Suppressor macrophage treated with lipopolysaccharide for 1 hour (primary cell): Measurements from ENCODE around the gene FBXO39.
"Not testable (repeated sequence)": the region's sequence is repeated elsewhere in the genome, so short reads cannot be mapped to it uniquely, and the experiment has no call there.

Source experiments
- DNase-seq, 3 donors: peaks; one replicate each; pipeline ENCODE4 v3.0.0-alpha.2; 2020 to 2022

The FBXO39 gene

GRCh38 chr17:6775871-6776405, at the start of gene FBXO39:
TSS of gene FBXO39 (plus strand) at chr17:6776215. CDS start at chr17:6779869, 3,654 bp downstream.
- peak in 2 of 3 donors; percentile 45 to 60 for DNase-seq

GRCh38 chr17:6729531-6729930, 46.5 kb upstream of the FBXO39 start:
- DNase-seq = no peak

GRCh38 chr17:6746665-6747064, 29.4 kb upstream of the FBXO39 start:
- DNase-seq = not testable (repeated sequence)

- DNase-seq = no peak
These were observed 27.4 kb upstream of the FBXO39 start for GRCh38 chr17:6748617-6749016.

- peak; percentile 29 to 40 (median 38) for DNase-seq
These were observed 26.5 kb upstream of the FBXO39 start for GRCh38 chr17:6749519-6749918.

- DNase-seq = peak; percentile 88 to 97 (median 92)
These were observed 23.7 kb upstream of the FBXO39 start for GRCh38 chr17:6752068-6752909.

GRCh38 chr17:6753006-6753445, 23.0 kb upstream of the FBXO39 start:
- DNase-seq = peak; percentile 69 to 78 (median 72)

- no peak for DNase-seq
These were observed 22.5 kb upstream of the FBXO39 start for GRCh38 chr17:6753546-6753945.

- peak in 1 of 3 donors; percentile 26 for DNase-seq
These were observed 20.7 kb upstream of the FBXO39 start for GRCh38 chr17:6755281-6755680.

GRCh38 chr17:6755731-6756184, 20.3 kb upstream of the FBXO39 start, which contains the start of gene XAF1:
TSS of gene XAF1 (plus strand) at chr17:6756046. CDS start at chr17:6756079, 33 bp downstream.
- peak; percentile 91 to 95 (median 92) for DNase-seq

GRCh38 chr17:6756425-6757031, 19.5 kb upstream of the FBXO39 start:
- peak; percentile 24 to 55 (median 54) for DNase-seq

GRCh38 chr17:6757747-6758146, 18.3 kb upstream of the FBXO39 start:
- DNase-seq = peak in 1 of 3 donors; percentile 32

- DNase-seq = no peak
These were observed 14.2 kb upstream of the FBXO39 start for GRCh38 chr17:6761779-6762178.

GRCh38 chr17:6768447-6768846, 7.6 kb upstream of the FBXO39 start:
- DNase-seq = no peak

GRCh38 chr17:6772016-6772415, 4.0 kb upstream of the FBXO39 start:
- DNase-seq = no peak

- not testable (repeated sequence) for DNase-seq
These were observed 1.1 kb upstream of the FBXO39 start for GRCh38 chr17:6774906-6775305.

GRCh38 chr17:6779411-6779810, 3.4 kb downstream of the FBXO39 start:
- DNase-seq = no peak

GRCh38 chr17:6780001-6780400, 4.0 kb downstream of the FBXO39 start:
- no peak for DNase-seq

- peak; percentile 28 to 50 (median 32) for DNase-seq
These were observed 4.9 kb downstream of the FBXO39 start for GRCh38 chr17:6780886-6781285.

GRCh38 chr17:6782244-6782643, 6.2 kb downstream of the FBXO39 start:
- no peak for DNase-seq

- peak in 2 of 3 donors; percentile 23 to 42 for DNase-seq
These were observed 10.6 kb downstream of the FBXO39 start for GRCh38 chr17:6786618-6787017.

- no peak for DNase-seq
These were observed 11.2 kb downstream of the FBXO39 start for GRCh38 chr17:6787081-6787693.

- no peak for DNase-seq
These were observed 13.1 kb downstream of the FBXO39 start for GRCh38 chr17:6789146-6789545.
